NCI-H526 (cell line): ENCODE results near the gene C10orf71.

ENCODE experiments used
- DNase-seq, 2 experiments: peaks; one replicate each; lab custom pipeline; 2025; lab: John Stamatoyannopoulos, UW

The C10orf71 gene

GRCh38 chr10:49272251-49273081, 26.5 kb upstream of the C10orf71 start:
- no peak for DNase-seq

GRCh38 chr10:49273082-49273465, 25.9 kb upstream of the C10orf71 start:
- DNase-seq = no peak

- DNase-seq = no peak
Measured at GRCh38 chr10:49273626-49274025, 25.3 kb upstream of the C10orf71 start.

DNA sequence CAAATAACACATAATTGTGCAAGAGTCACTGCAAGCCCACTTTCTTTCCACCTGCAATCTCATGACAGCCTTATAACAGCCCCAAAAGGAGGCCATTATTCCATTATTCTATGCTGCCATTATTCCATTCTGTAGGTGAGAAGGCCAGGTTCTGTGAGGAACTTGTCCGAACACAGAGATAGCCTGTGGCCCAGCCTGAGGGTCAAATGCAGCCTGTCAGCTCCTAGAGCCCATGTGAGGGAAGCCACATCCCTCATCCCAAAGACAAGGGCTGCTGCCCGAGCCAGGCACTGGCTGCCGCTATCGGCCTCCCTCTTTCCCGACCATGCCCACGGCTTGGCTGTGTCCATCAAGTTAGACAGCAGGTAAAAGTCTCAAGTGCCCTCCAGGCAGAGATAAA, 24.1 kb upstream of the C10orf71 start:
- no peak for DNase-seq

GRCh38 chr10:49275896-49276295, 23.1 kb upstream of the C10orf71 start:
- DNase-seq = no peak

DNA sequence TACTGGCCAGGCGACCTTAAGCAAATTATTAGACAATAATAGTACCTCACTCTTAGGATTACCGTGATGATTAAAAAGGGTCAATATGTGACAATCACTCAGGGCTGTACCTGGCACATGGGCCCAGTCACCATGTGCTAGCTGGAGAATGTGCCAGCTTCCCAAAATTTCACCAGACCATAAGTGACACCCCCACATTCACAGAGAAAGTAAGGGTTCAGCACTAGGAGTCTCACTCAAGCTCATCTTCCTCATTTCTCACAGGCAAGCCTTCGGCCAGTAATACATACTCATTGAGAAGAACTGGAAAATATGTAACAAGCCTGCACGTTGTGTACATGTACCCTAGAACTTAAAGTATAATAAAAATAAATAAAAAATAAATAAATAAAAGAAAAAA, 22.4 kb upstream of the C10orf71 start:
- DNase-seq = no peak

GRCh38 chr10:49277973-49278372, 21.0 kb upstream of the C10orf71 start:
- DNase-seq = no peak

DNA sequence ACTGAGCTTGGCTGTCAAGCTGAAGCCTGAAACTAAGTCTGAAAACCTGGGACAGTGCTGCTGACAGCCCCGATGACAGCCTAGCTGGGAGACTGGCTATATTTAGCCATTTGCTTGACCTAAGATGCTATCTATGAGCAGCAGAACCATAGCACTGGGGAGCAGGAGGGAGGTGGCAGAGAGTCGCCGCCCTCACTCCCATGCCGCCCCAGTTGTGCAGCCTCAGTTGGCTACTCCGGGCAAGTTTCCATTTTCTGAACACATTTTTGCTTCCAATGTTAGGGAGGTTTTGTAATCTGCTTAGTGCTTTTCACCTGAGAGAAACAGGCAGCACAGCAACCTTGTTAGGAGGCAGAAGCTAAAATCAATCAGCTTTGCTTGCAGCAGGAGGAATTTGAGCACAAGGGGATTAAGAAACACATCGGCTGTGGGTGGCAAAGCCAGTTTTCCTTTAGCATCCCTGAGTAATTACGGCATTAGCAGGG, 20.4 kb upstream of the C10orf71 start:
- DNase-seq = no peak

DNA sequence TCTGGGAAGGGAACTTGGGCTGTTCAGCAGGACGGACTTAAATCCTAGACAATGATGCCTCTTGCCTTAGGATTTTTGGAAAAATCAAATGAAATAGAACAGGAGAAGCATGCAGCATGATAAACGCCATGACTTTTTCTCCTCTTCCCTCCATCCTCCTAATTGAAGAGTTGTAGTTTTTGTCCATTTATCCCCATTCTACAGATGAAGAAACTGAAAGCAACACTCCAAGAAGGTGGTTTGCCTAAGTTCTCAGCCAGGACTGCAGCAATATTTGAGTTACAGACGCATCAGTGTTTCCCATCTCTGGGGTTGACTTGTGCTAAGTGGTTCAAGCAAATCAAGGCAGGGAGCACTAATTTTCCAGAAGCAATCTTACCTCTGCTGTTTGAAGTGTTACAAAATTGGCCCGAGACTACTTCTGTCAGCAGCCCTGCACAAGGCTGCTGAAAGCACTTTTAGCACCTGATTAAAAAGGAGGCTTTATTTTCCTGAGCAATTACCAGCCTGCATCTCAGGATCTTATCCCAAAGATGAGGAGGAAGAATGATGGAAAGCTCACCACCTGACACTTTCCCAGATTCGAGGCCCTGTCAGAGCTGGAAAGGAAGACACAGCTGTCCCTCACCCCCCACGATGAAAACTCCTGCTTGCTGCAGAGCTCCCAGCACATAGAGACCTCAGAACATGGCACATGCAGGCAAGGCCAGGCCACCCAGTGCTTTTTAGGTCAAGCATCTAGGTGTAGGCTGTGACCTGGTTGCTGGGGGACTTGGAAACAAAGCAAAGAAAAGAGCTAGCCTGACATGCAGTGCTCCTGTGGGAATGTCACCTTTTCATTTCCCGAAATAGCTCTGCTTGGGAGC, 19.7 kb upstream of the C10orf71 start:
- DNase-seq = no peak

GRCh38 chr10:49280001-49280408, 19.0 kb upstream of the C10orf71 start:
- no peak for DNase-seq

DNA sequence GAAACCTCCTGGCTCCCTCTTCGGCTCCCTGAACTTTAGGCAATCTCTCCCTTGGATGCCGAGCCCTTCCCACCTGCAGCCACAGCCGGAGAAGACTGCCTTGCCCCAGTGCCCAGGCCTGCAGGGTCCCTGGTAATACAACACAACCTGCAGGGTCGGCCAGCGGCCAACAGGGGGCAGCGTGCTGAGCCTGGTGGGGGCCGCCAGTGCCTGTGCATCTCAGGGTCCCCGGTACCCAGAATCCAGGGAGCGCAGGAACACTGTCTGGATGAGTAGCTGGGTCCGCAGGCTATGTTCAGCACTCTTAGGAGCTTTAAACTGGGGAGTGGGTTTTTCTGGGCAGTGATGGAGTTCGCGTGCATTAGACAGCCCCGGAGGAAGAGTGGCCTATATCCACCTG, 17.5 kb upstream of the C10orf71 start:
- DNase-seq = no peak

DNA sequence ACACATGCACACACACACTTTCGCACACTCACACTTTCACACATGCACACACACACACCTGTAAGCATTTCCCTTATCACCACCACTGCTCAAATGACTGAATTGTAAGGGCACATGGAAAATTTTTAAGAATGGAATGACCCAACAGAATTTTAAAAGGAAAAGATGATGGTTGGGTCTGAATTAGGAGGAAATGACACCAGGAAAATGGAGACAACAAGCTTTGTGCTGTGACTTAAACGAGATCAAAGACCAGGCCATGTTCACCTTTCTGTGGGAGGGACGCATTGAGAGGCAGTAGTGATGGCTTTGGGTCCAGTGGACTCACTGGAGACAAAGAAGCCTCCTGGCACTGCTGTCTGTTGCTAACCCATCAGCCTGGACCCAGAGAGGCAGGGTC, 16.7 kb upstream of the C10orf71 start:
- no peak for DNase-seq

DNA sequence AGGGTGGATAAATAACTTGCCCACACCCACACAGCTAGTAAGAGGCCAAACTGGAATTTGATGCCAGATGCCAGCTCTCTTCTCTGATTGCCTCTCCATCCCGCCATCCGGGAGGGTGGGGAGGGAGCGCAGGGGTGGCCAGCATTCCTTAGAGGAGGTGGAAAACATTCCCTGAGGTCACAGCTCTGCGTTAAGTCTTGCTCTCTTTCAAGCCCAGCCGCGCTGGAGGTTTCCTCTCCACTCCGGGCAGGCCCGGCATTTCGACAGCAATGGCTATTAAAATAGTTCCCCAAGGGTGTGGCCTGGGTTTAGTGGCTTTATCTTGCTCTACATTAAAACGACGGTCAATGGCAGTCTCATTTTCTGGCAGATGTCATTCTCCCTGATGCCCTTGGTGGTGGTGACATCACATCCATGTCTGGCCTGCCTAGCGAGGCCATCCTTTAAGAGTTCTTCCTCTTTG, 16.1 kb upstream of the C10orf71 start:
- no peak for DNase-seq

DNA sequence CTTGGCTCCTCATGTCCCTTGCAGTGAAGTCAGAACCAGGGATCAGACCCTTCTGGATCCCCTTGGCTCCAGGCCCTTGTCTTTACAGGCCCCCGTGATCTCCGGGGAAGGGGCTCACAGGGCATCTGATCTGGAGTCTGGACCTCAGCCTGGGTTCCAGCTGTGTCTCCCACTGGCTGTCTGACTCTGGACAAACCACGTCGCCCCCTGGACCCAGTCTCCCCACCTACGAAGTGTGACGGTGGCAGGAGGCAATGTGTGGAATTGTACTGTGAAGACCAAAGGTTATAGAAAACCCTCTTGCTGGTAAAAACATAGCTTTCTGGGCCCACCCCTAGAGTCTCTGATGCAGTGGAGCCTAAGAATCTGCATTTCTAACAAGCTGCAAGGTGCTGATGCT, 15.5 kb upstream of the C10orf71 start:
- no peak for DNase-seq

- DNase-seq = no peak
Measured at GRCh38 chr10:49284356-49284755, 14.6 kb upstream of the C10orf71 start.

DNA sequence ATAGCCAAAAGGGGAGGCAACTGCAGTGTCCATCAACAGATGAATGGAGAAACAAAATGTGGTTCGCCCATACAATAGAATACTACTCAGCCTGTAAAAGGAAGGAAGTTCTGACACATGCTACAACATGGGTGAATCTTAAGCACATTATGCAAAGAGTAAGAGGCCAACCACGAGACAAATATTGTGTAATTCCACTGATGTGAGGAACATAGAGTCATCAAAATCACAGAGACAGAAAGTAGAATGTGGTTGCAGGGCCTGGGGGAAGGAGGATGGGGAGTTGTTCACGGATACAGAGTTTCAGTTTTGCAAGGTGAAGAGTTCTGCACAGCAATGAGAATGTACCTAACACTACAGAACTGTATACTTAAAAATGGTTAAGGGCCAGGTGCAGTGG, 13.7 kb upstream of the C10orf71 start:
- no peak for DNase-seq

GRCh38 chr10:49286686-49287085, 12.3 kb upstream of the C10orf71 start:
- no peak for DNase-seq

DNA sequence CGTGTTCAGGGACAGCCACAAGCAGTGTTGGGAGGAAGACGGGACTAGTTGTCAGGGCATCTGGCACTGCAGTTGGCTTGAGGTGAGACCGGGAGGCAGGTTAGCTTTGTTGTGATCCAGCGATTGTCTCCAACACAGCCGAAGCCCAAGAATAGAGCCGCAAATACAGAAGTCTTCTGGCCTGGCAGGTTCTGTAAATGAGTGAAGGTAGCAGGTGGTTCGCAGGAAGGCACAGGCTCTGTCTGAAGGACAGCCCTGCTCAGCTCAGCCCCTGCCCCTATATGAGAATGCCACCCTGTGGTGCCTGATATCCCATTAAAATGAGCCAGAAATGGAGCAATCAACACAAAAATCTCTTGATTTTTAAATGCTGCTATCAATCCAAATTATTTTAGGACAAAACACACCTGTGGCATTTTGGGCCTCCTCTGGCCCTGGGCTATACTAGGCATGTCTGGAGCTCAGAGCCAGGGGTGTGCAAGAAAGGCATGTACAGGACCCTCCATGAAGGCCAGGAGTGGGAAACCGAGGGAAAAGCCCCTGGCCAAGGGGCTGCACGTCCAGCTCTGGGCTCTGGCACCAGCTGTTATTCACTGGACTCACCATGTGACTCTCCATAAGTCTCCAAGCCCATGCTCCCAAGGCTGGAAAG, 11.2 kb upstream of the C10orf71 start:
- DNase-seq = no peak

- DNase-seq = no peak
Measured at GRCh38 chr10:49288341-49289065, 10.5 kb upstream of the C10orf71 start.

DNA sequence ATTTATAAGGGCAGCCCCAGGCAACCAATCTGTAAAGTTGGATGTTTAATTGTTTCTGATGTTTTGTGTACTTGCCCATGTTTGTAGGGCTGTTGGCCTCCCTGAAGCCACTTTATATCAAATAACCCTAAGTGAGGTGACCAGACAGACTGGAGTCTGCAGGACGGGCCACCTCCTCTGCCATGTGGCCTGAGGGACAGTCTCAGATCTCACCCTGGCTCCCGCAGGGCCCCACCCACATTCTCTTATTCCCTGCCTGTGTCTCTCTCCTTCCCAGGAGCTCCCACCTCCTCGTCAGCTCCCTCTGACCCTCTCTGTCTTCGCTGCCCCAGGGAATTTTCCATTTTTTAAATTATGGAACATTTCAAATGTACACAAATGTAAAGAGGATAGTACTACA, 9.5 kb upstream of the C10orf71 start:
- DNase-seq = no peak

DNA sequence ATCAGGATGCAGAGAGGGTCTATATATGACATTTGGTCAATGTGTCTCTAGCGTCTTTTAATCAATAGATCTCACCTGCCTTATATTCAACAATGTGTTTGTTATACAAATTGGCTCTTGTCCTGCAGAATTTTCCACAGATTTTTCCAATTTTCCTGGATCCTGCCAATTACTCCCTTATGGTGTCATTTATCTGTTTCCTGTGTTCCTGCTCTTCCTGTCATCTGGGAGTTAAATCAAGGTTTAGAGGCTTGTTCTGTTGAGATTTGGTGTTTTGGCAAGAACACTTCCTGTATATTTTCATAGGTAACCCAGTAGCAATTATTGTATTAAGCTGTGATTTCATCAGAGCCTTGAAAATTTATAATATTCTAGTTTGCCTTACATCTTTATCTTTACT, 8.8 kb upstream of the C10orf71 start:
- no peak for DNase-seq

- DNase-seq = no peak
Measured at GRCh38 chr10:49290607-49291006, 8.4 kb upstream of the C10orf71 start.
